ENCODE data around the gene PLEKHH2. TPM values are rescaled to one million over a fixed set of nuclear protein-coding genes. Genes with fewer than 3 reads are reported as not detected.

PLEKHH2 gene
- total and polyA plus RNA-seq, 2 of the 13 experiments (the other 11 are each of a cell fraction or from before 2014, with no cell fraction given) = 1.1 to 3.0 TPM

DNA sequence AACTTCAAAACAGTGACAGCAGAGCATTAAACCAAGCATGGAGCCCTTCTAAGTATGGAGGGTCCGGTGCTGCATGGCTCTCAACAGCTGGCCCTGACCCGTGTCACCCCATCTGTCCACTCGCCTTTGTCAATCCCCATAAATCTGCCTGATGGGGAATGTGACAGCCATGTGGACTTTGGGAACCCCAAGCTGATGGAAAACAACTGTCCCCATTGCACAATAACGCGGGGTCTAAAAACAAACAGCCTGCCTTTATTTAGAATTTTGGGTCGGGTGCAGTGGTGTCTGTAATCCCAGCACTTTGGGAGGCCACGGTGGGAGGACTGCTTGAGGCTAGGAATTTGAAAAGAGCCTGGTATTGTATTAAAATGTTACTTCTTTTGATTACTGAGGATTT lies 24.1 kb upstream of the PLEKHH2 start (continued):
- TF ChIP-seq, protein P1, sequence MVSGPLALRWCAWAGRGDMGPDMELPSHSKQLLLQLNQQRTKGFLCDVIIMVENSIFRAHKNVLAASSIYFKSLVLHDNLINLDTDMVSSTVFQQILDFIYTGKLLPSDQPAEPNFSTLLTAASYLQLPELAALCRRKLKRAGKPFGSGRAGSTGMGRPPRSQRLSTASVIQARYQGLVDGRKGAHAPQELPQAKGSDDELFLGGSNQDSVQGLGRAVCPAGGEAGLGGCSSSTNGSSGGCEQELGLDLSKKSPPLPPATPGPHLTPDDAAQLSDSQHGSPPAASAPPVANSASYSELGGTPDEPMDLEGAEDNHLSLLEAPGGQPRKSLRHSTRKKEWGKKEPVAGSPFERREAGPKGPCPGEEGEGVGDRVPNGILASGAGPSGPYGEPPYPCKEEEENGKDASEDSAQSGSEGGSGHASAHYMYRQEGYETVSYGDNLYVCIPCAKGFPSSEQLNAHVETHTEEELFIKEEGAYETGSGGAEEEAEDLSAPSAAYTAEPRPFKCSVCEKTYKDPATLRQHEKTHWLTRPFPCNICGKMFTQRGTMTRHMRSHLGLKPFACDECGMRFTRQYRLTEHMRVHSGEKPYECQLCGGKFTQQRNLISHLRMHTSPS (CRISPR knock-in tag; IDR thresholded peaks at IDR 0.05; ENCODE audit: low read depth) = no peak
- TF ChIP-seq, protein P2, sequence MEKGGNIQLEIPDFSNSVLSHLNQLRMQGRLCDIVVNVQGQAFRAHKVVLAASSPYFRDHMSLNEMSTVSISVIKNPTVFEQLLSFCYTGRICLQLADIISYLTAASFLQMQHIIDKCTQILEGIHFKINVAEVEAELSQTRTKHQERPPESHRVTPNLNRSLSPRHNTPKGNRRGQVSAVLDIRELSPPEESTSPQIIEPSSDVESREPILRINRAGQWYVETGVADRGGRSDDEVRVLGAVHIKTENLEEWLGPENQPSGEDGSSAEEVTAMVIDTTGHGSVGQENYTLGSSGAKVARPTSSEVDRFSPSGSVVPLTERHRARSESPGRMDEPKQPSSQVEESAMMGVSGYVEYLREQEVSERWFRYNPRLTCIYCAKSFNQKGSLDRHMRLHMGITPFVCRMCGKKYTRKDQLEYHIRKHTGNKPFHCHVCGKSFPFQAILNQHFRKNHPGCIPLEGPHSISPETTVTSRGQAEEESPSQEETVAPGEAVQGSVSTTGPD (CRISPR knock-in tag; IDR thresholded peaks at IDR 0.05) = no peak
- TF ChIP-seq, protein P3, sequence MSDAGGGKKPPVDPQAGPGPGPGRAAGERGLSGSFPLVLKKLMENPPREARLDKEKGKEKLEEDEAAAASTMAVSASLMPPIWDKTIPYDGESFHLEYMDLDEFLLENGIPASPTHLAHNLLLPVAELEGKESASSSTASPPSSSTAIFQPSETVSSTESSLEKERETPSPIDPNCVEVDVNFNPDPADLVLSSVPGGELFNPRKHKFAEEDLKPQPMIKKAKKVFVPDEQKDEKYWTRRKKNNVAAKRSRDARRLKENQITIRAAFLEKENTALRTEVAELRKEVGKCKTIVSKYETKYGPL (CRISPR knock-in tag; IDR thresholded peaks at IDR 0.05) = no peak
- TF ChIP-seq, protein P4, sequence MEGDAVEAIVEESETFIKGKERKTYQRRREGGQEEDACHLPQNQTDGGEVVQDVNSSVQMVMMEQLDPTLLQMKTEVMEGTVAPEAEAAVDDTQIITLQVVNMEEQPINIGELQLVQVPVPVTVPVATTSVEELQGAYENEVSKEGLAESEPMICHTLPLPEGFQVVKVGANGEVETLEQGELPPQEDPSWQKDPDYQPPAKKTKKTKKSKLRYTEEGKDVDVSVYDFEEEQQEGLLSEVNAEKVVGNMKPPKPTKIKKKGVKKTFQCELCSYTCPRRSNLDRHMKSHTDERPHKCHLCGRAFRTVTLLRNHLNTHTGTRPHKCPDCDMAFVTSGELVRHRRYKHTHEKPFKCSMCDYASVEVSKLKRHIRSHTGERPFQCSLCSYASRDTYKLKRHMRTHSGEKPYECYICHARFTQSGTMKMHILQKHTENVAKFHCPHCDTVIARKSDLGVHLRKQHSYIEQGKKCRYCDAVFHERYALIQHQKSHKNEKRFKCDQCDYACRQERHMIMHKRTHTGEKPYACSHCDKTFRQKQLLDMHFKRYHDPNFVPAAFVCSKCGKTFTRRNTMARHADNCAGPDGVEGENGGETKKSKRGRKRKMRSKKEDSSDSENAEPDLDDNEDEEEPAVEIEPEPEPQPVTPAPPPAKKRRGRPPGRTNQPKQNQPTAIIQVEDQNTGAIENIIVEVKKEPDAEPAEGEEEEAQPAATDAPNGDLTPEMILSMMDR (CRISPR knock-in tag; IDR thresholded peaks at IDR 0.05) = no peak
- TF ChIP-seq, protein P5, sequence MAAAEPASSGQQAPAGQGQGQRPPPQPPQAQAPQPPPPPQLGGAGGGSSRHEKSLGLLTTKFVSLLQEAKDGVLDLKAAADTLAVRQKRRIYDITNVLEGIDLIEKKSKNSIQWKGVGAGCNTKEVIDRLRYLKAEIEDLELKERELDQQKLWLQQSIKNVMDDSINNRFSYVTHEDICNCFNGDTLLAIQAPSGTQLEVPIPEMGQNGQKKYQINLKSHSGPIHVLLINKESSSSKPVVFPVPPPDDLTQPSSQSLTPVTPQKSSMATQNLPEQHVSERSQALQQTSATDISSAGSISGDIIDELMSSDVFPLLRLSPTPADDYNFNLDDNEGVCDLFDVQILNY (CRISPR knock-in tag; conservative IDR thresholded peaks at IDR 0.05) = no peak
- TF ChIP-seq, protein P6, sequence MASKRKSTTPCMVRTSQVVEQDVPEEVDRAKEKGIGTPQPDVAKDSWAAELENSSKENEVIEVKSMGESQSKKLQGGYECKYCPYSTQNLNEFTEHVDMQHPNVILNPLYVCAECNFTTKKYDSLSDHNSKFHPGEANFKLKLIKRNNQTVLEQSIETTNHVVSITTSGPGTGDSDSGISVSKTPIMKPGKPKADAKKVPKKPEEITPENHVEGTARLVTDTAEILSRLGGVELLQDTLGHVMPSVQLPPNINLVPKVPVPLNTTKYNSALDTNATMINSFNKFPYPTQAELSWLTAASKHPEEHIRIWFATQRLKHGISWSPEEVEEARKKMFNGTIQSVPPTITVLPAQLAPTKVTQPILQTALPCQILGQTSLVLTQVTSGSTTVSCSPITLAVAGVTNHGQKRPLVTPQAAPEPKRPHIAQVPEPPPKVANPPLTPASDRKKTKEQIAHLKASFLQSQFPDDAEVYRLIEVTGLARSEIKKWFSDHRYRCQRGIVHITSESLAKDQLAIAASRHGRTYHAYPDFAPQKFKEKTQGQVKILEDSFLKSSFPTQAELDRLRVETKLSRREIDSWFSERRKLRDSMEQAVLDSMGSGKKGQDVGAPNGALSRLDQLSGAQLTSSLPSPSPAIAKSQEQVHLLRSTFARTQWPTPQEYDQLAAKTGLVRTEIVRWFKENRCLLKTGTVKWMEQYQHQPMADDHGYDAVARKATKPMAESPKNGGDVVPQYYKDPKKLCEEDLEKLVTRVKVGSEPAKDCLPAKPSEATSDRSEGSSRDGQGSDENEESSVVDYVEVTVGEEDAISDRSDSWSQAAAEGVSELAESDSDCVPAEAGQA (IDR thresholded peaks at IDR 0.05; ENCODE audit: low read depth) = no peak
- TF ChIP-seq, protein P6 (CRISPR knock-in tag; IDR thresholded peaks at IDR 0.05; ENCODE audit: borderline replicate concordance) = no peak
- TF ChIP-seq, protein P7, sequence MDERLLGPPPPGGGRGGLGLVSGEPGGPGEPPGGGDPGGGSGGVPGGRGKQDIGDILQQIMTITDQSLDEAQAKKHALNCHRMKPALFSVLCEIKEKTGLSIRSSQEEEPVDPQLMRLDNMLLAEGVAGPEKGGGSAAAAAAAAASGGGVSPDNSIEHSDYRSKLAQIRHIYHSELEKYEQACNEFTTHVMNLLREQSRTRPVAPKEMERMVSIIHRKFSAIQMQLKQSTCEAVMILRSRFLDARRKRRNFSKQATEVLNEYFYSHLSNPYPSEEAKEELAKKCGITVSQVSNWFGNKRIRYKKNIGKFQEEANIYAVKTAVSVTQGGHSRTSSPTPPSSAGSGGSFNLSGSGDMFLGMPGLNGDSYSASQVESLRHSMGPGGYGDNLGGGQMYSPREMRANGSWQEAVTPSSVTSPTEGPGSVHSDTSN (CRISPR knock-in tag; IDR thresholded peaks at IDR 0.05) = peak; percentile 54; the same call in 1 of the 2 replicates
- TF ChIP-seq ZNF616 (CRISPR knock-in tag; IDR thresholded peaks at IDR 0.05; ENCODE audit: low read depth) = no peak
